GM18951 (cell line): ENCODE measurements around the gene KANK4.

Experiments used
- POLR2A ChIP-seq: IDR thresholded peaks from 4 replicates; pipeline ENCODE4 v1.6.1; 2011; ENCODE audit warnings: mild to moderate bottlenecking; ENCODE audit not compliant: insufficient read length, insufficient read depth; ENCODE audit errors: extremely low read depth
- in situ Hi-C: fragments of 300-500 bp; cut with MboI; formaldehyde crosslinking; loops from one replicate; pipeline ENCODE4 v1.12.0; 2022; ENCODE audit warnings: low sequenced_read_pairs, mixed read lengths, inconsistent platforms; ENCODE audit not compliant: unreplicated experiment

The KANK4 gene

DNA sequence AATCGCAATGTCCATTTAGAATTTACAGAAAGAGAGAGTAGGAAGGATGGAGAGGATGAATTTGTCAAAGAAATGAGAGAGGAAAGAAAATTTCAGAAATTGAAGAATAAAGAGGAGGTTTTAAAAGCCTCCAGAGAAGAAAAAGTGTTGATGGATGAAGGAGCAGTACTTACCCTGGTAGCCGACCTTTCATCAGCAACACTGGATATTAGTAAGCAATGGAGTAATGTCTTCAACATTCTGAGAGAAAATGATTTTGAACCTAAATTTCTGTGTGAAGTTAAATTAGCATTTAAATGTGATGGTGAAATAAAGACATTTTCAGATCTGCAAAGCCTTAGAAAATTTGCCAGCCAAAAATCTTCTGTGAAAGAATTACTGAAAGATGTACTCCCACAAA lies 112.0 kb downstream of the KANK4 start:
- in situ Hi-C loops, result no loop called here
- TF ChIP-seq POLR2A, result no peak

GRCh38 chr1:62198781-62199125 lies 120.5 kb downstream of the KANK4 start:
- TF ChIP-seq POLR2A, result no peak
- in situ Hi-C loops, result no loop called here

DNA sequence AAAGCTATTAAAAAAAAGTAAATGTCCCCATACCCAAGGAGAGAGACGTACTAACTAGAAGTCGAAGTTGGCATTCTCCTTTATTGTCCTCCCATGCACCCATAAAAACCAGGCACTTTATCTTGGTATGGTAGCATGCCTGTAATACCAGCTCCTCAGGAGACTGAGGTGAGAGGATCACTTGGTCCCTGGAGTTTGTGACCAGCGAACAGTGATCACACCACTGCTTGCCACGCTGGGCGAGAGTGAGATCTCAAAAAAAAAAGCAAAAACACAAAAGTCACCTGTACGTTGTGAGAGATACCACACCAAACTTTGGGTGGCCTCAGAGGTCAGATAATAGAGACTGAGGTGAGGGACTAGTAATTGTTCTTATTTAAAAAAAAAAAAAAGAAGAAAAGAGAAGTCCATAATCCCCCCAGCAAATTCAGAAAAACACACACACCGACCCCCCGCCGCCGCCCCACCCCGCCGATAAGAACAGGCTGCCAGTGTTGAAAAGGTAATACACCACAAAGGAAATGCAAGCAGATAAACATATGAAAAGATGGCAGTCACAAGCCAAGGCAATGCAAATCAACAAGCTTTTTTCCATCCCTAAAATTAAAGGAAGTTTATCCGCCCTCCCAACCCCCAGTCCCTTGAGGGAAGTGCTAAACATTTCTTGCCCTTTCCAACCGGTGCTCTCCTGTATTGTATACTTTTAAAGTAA lies 121.0 kb downstream of the KANK4 start:
- in situ Hi-C loops, result no loop called here
- no peak for TF ChIP-seq POLR2A

GRCh38 chr1:62196086-62196690 lies 123.0 kb downstream of the KANK4 start:
- TF ChIP-seq POLR2A, result no peak
- in situ Hi-C loops, result no loop called here

DNA sequence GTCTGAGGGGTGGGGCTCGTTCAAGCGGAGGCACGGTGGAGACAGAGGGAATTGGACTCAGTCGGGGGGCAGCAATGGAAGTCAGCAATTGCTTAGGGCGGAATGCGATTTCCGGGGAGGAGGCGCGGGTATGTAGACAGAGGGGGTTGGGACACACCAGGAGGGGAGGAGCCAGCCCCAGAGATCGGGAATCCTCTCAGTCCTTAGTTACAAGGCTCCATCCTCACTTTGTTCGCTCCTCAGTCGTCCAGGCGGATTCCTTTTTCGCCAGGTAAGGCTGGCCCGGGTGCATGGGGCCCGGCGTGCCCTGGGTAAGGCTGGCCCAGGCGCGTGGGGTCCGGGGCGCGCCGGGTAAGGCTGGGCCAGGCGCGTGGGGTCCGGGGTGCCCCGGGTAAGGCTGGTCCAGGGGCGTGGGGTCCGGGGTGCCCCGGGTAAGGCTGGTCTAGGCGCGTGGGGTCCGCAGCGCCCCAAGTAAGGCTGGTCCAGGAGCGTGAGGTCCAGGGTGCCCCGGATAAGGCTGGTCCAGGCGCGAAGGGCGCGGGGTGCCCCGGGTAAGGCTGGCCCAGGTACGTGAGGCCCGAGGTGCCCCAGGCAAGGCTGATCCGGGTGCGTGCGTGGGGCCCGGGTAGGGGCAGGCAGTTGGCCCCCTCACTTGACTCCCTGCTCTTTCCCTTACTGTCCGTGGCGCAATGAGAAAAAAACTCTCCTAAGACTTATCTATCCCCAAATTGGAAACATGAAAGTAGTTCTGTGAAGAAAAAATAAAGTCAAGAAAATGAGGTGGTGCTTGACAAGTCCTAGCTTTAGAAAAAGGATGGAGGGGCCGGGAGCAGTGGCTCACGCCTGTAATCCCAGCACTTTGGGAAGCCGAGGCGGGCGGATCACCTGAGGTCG lies 124.3 kb downstream of the KANK4 start, which contains the start of gene L1TD1:
TSS of gene L1TD1 (plus strand) at position 199 of the 894 bp plus-strand sequence. CDS start 11,780 bp downstream, outside the sequence.
- in situ Hi-C loops, result no loop called here
- no peak for TF ChIP-seq POLR2A

DNA sequence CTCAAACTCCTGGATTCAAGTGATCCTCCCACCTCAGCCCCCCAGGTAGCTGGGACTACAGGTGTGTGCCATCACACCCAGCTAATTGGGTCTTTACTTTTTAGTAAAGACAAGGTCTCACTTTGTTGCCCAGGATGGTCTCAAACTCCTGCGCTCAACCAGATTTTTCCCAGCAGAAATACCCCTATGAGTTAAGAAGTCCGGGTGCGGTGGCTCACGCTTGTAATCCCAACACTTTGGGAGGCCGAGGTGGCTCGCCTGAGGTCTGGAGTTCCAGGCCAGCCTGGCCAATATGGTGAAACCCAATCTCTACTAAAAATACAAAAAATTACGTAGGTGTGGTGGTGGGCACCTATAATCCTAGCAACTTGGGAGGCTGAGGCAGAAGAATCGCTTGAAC lies 131.1 kb downstream of the KANK4 start:
- in situ Hi-C loops, result loop anchor here (5.0 kb wide), 1 partner anchor 219 kb away; no protein-coding TSS in a partner anchor
- TF ChIP-seq POLR2A, result no peak

DNA sequence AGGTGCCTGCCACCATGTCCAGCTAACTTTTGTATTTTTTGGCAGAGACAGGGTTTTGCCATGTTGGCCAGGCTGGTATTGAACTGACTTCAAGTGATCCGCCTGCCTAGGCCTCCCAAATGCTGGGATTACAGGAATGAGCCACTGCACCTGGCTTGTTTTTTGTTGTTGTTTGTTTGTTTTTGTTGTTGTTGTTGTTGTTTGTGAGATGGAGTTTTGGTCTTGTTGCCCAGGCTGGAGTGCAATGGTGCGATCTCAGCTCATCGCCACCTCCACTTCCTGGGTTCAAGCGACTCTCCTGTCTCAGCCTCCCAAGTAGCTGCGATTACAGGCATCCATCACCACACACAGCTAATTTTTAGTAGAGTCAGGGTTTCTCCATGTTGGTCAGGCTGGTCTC lies 131.7 kb downstream of the KANK4 start:
- no peak for TF ChIP-seq POLR2A
- in situ Hi-C loops, result loop anchor here (5.0 kb wide), 1 partner anchor 220 kb away; no protein-coding TSS in a partner anchor
